ENCODE results near the gene MACROD1.

MACROD1 gene

GRCh38 chr11:64178951-64179639, 13.2 kb upstream of the MACROD1 start:
- in situ Hi-C loops (cut with MboI; ENCODE audit: low pct_unique_long_range_greater_than_20kb, low sequenced_read_pairs, unreplicated experiment), result no loop called here
- DNase-seq (ENCODE audit: low spot score), result no peak
- TF ChIP-seq CTCF (IDR thresholded peaks at IDR 0.05; ENCODE audit: extremely low read depth, insufficient read depth, missing control alignments), result no peak

DNA sequence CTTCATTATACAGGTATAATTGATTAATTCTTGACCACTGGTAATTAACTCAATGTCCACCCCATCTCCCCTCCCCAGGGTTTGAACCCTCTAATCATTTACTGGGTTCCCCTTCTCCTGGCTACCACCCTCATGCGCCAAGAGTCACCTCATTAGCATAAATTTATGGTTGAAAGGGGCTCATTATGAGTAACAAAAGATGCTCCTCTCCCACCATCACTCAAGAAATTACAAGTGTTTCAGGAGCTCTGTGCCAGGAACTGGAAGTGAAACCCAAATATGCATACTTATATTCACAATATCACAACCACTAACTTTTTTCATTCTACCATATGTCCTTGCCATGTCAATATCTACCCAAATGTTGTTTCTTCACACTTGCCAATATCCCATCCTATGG, 12.3 kb upstream of the MACROD1 start:
- no peak for TF ChIP-seq CTCF (IDR thresholded peaks at IDR 0.05; ENCODE audit: extremely low read depth, insufficient read depth, missing control alignments)
- no peak for DNase-seq (ENCODE audit: low spot score)
- in situ Hi-C loops (cut with MboI; ENCODE audit: low pct_unique_long_range_greater_than_20kb, low sequenced_read_pairs, unreplicated experiment), result no loop called here

GRCh38 chr11:64176751-64177150, 10.8 kb upstream of the MACROD1 start:
- no peak for DNase-seq (ENCODE audit: low spot score)
- in situ Hi-C loops (cut with MboI; ENCODE audit: low pct_unique_long_range_greater_than_20kb, low sequenced_read_pairs, unreplicated experiment), result no loop called here
- no peak for TF ChIP-seq CTCF (IDR thresholded peaks at IDR 0.05; ENCODE audit: extremely low read depth, insufficient read depth, missing control alignments)

GRCh38 chr11:64173616-64174355, 7.9 kb upstream of the MACROD1 start:
- TF ChIP-seq CTCF (IDR thresholded peaks at IDR 0.05; ENCODE audit: extremely low read depth, insufficient read depth, missing control alignments), result no peak
- DNase-seq (ENCODE audit: low spot score), result no peak
- in situ Hi-C loops (cut with MboI; ENCODE audit: low pct_unique_long_range_greater_than_20kb, low sequenced_read_pairs, unreplicated experiment), result loop anchor here (25.0 kb wide), 1 partner anchor 186 kb away; the partner anchor contains the start of gene OTUB1

DNA sequence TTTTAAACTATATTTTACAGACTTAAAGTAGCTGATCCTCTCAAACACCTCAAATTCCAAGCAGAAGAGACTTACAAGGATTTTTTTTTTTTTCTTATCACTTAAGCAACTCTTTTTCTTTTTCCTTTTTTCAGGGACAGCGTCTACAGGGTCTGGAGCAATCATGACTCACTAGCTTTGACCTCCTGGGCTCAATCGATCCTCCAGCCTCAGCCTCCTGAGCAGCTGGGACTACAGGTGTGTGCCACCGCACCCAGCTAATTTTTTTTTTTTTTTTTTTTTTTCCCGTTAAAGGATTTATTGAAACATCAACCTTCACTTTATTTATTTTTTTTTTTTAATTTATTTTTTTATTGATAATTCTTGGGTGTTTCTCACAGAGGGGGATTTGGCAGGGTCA, 4.5 kb upstream of the MACROD1 start:
- no peak for TF ChIP-seq CTCF (IDR thresholded peaks at IDR 0.05; ENCODE audit: extremely low read depth, insufficient read depth, missing control alignments)
- in situ Hi-C loops (cut with MboI; ENCODE audit: low pct_unique_long_range_greater_than_20kb, low sequenced_read_pairs, unreplicated experiment), result loop anchor here (25.0 kb wide), 1 partner anchor 183 kb away; the partner anchor contains the start of gene OTUB1
- no peak for DNase-seq (ENCODE audit: low spot score)

GRCh38 chr11:64165481-64165841, 452 bp downstream of the MACROD1 start:
- TF ChIP-seq CTCF (IDR thresholded peaks at IDR 0.05; ENCODE audit: extremely low read depth, insufficient read depth, missing control alignments), result peak; percentile 31
- DNase-seq (ENCODE audit: low spot score), result no peak
- in situ Hi-C loops (cut with MboI; ENCODE audit: low pct_unique_long_range_greater_than_20kb, low sequenced_read_pairs, unreplicated experiment), result loop anchor here (25.0 kb wide), 1 partner anchor 178 kb away; the partner anchor contains the start of gene OTUB1
